ENCODE data around the gene NOS3. TPM values are rescaled to one million over a fixed set of nuclear protein-coding genes. Genes with fewer than 3 reads are reported as not detected.
"Not testable (repeated sequence)": the region's sequence is repeated elsewhere in the genome, so short reads cannot be mapped to it uniquely, and the experiment has no call there.

NOS3 gene
- total RNA-seq, 5 donors from 2014 or later (not counting 1 experiment from before 2014, with no cell fraction given), result 4.8 to 10.1 (median 5.0) TPM

GRCh38 chr7:151010307-151011096 lies 19.7 kb downstream of the NOS3 start:
- H3K4me1 ChIP-seq (ENCODE audit: control insufficient read depth in 1 of 2, extremely low read depth in 1 of 2, insufficient read depth in 2 of 2, low read length in 2 of 2), result peaks cover 48 to 90% of the 10 kb centered on the region in 2 experiments
- CTCF ChIA-PET, result interaction anchor here (0.5 to 1.7 kb wide), 7 partner anchors 9 to 1164 kb away, joined by 3 to 6 read pairs (median 3); partner anchors contain the start of gene ABCB8 (in 1 of the 2)
- H3K9me3 ChIP-seq, result no peaks in the 10 kb centered on the region
- peak overlapping the region in 1 of 2 donors; percentile 29 for H3K4me3 ChIP-seq (ENCODE audit: control insufficient read depth in 1 of 2, extremely low read depth in 1 of 2, low read length in 1 of 2)
- H3K36me3 Mint-ChIP-seq, result peaks cover 9% of the 10 kb centered on the region
- H3K9me3 Mint-ChIP-seq, result no peaks in the 10 kb centered on the region
- POLR2A ChIA-PET, result interaction anchor here in 1 of 2 donors (1.8 kb wide), 1 partner anchor 18 kb away, joined by 4 read pairs; the partner anchor contains the start of gene ABCB8
- peak overlapping the region; percentile 85 for H3K27ac ChIP-seq (ENCODE audit: low read length)
- H3K27ac Mint-ChIP-seq, result peak overlapping the region; percentile 88
- DNase-seq (peak in 17 of 35 experiments; percentile 23 to 59 (median 40)), ATAC-seq (replicated peaks in 1 of 4) (peak; percentile 7 to 14 (median 10))
- peak overlapping the region; percentile 13 to 76 (median 51) for H3K4me3 Mint-ChIP-seq
- peaks cover 0 to 3% of the 10 kb centered on the region in 2 experiments for H3K27me3 ChIP-seq (replicated peaks in 1 of 2; ENCODE audit: control insufficient read depth in 2 of 2, extremely low read depth in 1 of 2, insufficient read depth in 2 of 2, low read length in 1 of 2)
- peaks cover 71 to 87% (median 71%) of the 10 kb centered on the region in 3 donors for H3K4me1 Mint-ChIP-seq
- H3K27me3 Mint-ChIP-seq, result peaks cover 0 to 2% of the 10 kb centered on the region in 2 donors
- H3K36me3 ChIP-seq (ENCODE audit: control insufficient read depth in 2 of 2, extremely low read depth in 1 of 2, insufficient read depth in 1 of 2, low read length in 1 of 2), result no peaks in the 10 kb centered on the region
- WGBS (ENCODE audit: insufficient coverage), result 22% methylated on average over 13 of the region's 18 CpGs

- H3K27ac ChIP-seq (ENCODE audit: low read length), result peak overlapping the region; percentile 85
Measured at GRCh38 chr7:151011097-151011409, 20.2 kb downstream of the NOS3 start.

GRCh38 chr7:151011616-151012015 lies 20.8 kb downstream of the NOS3 start:
- ChIA-PET CTCF (interaction anchor here in 1 of 2 donors (1.7 kb wide), 1 partner anchor 49 kb away, joined by 6 read pairs; no protein-coding TSS in a partner anchor), POLR2A (interaction anchor here in 1 of 2 donors (1.8 kb wide), 1 partner anchor 17 kb away, joined by 4 read pairs; the partner anchor contains the start of gene ABCB8)
- Histone ChIP-seq H3K4me1 (ENCODE audit: control insufficient read depth in 1 of 2, extremely low read depth in 1 of 2, insufficient read depth in 2 of 2, low read length in 2 of 2) (peaks cover 51 to 98% of the 10 kb centered on the region in 2 experiments), H3K27ac (ENCODE audit: low read length) (peak overlapping the region; percentile 95)
- H3K27me3 Mint-ChIP-seq; H3K36me3 Mint-ChIP-seq; DNase-seq; H3K9me3 ChIP-seq; H3K9me3 Mint-ChIP-seq; H3K36me3 ChIP-seq (ENCODE audit: control insufficient read depth in 2 of 2, extremely low read depth in 1 of 2, insufficient read depth in 1 of 2, low read length in 1 of 2); H3K4me3 ChIP-seq (ENCODE audit: control insufficient read depth in 1 of 2, extremely low read depth in 1 of 2, low read length in 1 of 2); H3K27me3 ChIP-seq (replicated peaks in 1 of 2; ENCODE audit: control insufficient read depth in 2 of 2, extremely low read depth in 1 of 2, insufficient read depth in 2 of 2, low read length in 1 of 2); ATAC-seq (replicated peaks in 1 of 4): not testable (repeated sequence)
- Mint-ChIP-seq H3K27ac (peak overlapping the region; percentile 91 to 95), H3K4me1 (peaks cover 76 to 90% (median 79%) of the 10 kb centered on the region in 3 donors), H3K4me3 (peak overlapping the region in 2 of 3 donors; percentile 60 to 84)
- WGBS (ENCODE audit: insufficient coverage), result 98% methylated on average over 8 of the region's 12 CpGs

More at GRCh38 chr7:151011097-151011409, 20.2 kb downstream of the NOS3 start:
- DNase-seq, result peak in 1 of 35 experiments; percentile 37
- Histone ChIP-seq H3K4me1 (ENCODE audit: control insufficient read depth in 1 of 2, extremely low read depth in 1 of 2, insufficient read depth in 2 of 2, low read length in 2 of 2) (peaks cover 51 to 95% of the 10 kb centered on the region in 2 experiments), H3K4me3 (ENCODE audit: control insufficient read depth in 1 of 2, extremely low read depth in 1 of 2, low read length in 1 of 2) (no peak overlapping the region), H3K27me3 (replicated peaks in 1 of 2; ENCODE audit: control insufficient read depth in 2 of 2, extremely low read depth in 1 of 2, insufficient read depth in 2 of 2, low read length in 1 of 2) (peaks cover 0 to 7% of the 10 kb centered on the region in 2 experiments), H3K36me3 (ENCODE audit: control insufficient read depth in 2 of 2, extremely low read depth in 1 of 2, insufficient read depth in 1 of 2, low read length in 1 of 2) (no peaks in the 10 kb centered on the region), H3K9me3 (no peaks in the 10 kb centered on the region)
- peak overlapping the region in 2 of 3 donors; percentile 51 to 76 for H3K4me3 Mint-ChIP-seq
- peaks cover 75 to 88% (median 76%) of the 10 kb centered on the region in 3 donors for H3K4me1 Mint-ChIP-seq
- ChIA-PET CTCF (interaction anchor here (0.5 to 1.7 kb wide), 6 partner anchors 8 to 1164 kb away, joined by 3 to 6 read pairs (median 4); partner anchors contain the start of gene ABCB8 (in 1 of the 2)), POLR2A (interaction anchor here in 1 of 2 donors (1.8 kb wide), 1 partner anchor 17 kb away, joined by 4 read pairs; the partner anchor contains the start of gene ABCB8)
- no peaks in the 10 kb centered on the region for H3K9me3 Mint-ChIP-seq
- no peak for ATAC-seq (replicated peaks in 1 of 4)
- peaks cover 10% of the 10 kb centered on the region for H3K36me3 Mint-ChIP-seq
- H3K27ac Mint-ChIP-seq, result peak overlapping the region; percentile 88
- 43% methylated on average over 1 of the region's 1 CpG for WGBS (ENCODE audit: insufficient coverage)
- peaks cover 0 to 2% of the 10 kb centered on the region in 2 donors for H3K27me3 Mint-ChIP-seq

GRCh38 chr7:151012031-151012692 lies 21.3 kb downstream of the NOS3 start:
- peak overlapping the region; percentile 95 for H3K27ac ChIP-seq (ENCODE audit: low read length)
- CTCF ChIA-PET, result interaction anchor here (0.5 to 1.7 kb wide), 2 partner anchors 49 to 97 kb away, joined by 4 to 6 read pairs; no protein-coding TSS in a partner anchor
- H3K27me3 ChIP-seq (replicated peaks in 1 of 2; ENCODE audit: control insufficient read depth in 2 of 2, extremely low read depth in 1 of 2, insufficient read depth in 2 of 2, low read length in 1 of 2), result peaks cover 0 to 7% of the 10 kb centered on the region in 2 experiments
- POLR2A ChIA-PET, result interaction anchor here in 1 of 2 donors (1.8 kb wide), 1 partner anchor 16 kb away, joined by 4 read pairs; the partner anchor contains the start of gene ABCB8
- DNase-seq (no peak), ATAC-seq (replicated peaks in 1 of 4) (no peak)
- H3K9me3 ChIP-seq, result no peaks in the 10 kb centered on the region
- no peak overlapping the region for H3K4me3 ChIP-seq (ENCODE audit: control insufficient read depth in 1 of 2, extremely low read depth in 1 of 2, low read length in 1 of 2)
- H3K36me3 ChIP-seq (ENCODE audit: control insufficient read depth in 2 of 2, extremely low read depth in 1 of 2, insufficient read depth in 1 of 2, low read length in 1 of 2), result no peaks in the 10 kb centered on the region
- Mint-ChIP-seq H3K4me3 (peak overlapping the region; percentile 58 to 84 (median 71)), H3K27ac (peak overlapping the region; percentile 91 to 95), H3K27me3 (peaks cover 0 to 2% of the 10 kb centered on the region in 2 donors), H3K36me3 (peaks cover 10% of the 10 kb centered on the region), H3K9me3 (no peaks in the 10 kb centered on the region), H3K4me1 (peaks cover 76 to 92% (median 80%) of the 10 kb centered on the region in 3 donors)
- WGBS (ENCODE audit: insufficient coverage), result 84% methylated on average over 5 of the region's 6 CpGs
- H3K4me1 ChIP-seq (ENCODE audit: control insufficient read depth in 1 of 2, extremely low read depth in 1 of 2, insufficient read depth in 2 of 2, low read length in 2 of 2), result peaks cover 51 to 98% of the 10 kb centered on the region in 2 experiments

- Histone ChIP-seq H3K27ac (ENCODE audit: low read length) (peak overlapping the region; percentile 95), H3K9me3 (no peaks in the 10 kb centered on the region), H3K27me3 (replicated peaks in 1 of 2; ENCODE audit: control insufficient read depth in 2 of 2, extremely low read depth in 1 of 2, insufficient read depth in 2 of 2, low read length in 1 of 2) (peaks cover 0 to 10% of the 10 kb centered on the region in 2 experiments), H3K4me3 (ENCODE audit: control insufficient read depth in 1 of 2, extremely low read depth in 1 of 2, low read length in 1 of 2) (peak overlapping the region in 1 of 2 donors; percentile 30), H3K4me1 (ENCODE audit: control insufficient read depth in 1 of 2, extremely low read depth in 1 of 2, insufficient read depth in 2 of 2, low read length in 2 of 2) (peaks cover 50 to 98% of the 10 kb centered on the region in 2 experiments), H3K36me3 (ENCODE audit: control insufficient read depth in 2 of 2, extremely low read depth in 1 of 2, insufficient read depth in 1 of 2, low read length in 1 of 2) (no peaks in the 10 kb centered on the region)
- Mint-ChIP-seq H3K36me3 (peaks cover 10% of the 10 kb centered on the region), H3K27ac (peak overlapping the region; percentile 91 to 95), H3K4me1 (peaks cover 76 to 92% (median 80%) of the 10 kb centered on the region in 3 donors), H3K4me3 (peak overlapping the region; percentile 58 to 84 (median 71)), H3K9me3 (no peaks in the 10 kb centered on the region), H3K27me3 (peaks cover 0 to 2% of the 10 kb centered on the region in 2 donors)
- ChIA-PET POLR2A (interaction anchor here in 1 of 2 donors (1.1 kb wide), 1 partner anchor 15 kb away, joined by 11 read pairs; the partner anchor contains the start of gene ABCB8), CTCF (interaction anchor here in 1 of 2 donors (1.1 kb wide), 1 partner anchor 15 kb away, joined by 19 read pairs; the partner anchor contains the start of gene ABCB8)
- ATAC-seq (replicated peaks in 1 of 4), result no peak
- 73% methylated on average over 20 of the region's 23 CpGs for WGBS (ENCODE audit: insufficient coverage)
- DNase-seq, result peak in 1 of 35 experiments; percentile 54
Measured at GRCh38 chr7:151012911-151013347, 22.1 kb downstream of the NOS3 start.

Measured in T-cell (primary cell).